Body of pancreas (tissue), 4 donors: ENCODE data around the gene CRYBB2.

Experiments used
- POLR2A ChIP-seq, 3 donors: fragments of 450-650 bp; IDR thresholded peaks; one replicate each; pipeline ENCODE4 v1.6.1; 2016; ENCODE audit warnings: antibody characterized with exemption in 3 of 3, mild to moderate bottlenecking in 2 of 3
- TF ChIP-seq, protein P1 (sequence below), 7 experiments: fragments of 450-650 bp in 4 of 7; fragments of 200-600 bp in 3 of 7; sonication (generic) in 3 of 7; IDR thresholded peaks; one replicate each; pipeline ENCODE4 v1.5.1; 2016 to 2019; ENCODE audit warnings: antibody characterized with exemption in 7 of 7

GRCh38 chr22:25193130-25193529 is 26.3 kb upstream of the CRYBB2 start:
- TF ChIP-seq, protein P1, sequence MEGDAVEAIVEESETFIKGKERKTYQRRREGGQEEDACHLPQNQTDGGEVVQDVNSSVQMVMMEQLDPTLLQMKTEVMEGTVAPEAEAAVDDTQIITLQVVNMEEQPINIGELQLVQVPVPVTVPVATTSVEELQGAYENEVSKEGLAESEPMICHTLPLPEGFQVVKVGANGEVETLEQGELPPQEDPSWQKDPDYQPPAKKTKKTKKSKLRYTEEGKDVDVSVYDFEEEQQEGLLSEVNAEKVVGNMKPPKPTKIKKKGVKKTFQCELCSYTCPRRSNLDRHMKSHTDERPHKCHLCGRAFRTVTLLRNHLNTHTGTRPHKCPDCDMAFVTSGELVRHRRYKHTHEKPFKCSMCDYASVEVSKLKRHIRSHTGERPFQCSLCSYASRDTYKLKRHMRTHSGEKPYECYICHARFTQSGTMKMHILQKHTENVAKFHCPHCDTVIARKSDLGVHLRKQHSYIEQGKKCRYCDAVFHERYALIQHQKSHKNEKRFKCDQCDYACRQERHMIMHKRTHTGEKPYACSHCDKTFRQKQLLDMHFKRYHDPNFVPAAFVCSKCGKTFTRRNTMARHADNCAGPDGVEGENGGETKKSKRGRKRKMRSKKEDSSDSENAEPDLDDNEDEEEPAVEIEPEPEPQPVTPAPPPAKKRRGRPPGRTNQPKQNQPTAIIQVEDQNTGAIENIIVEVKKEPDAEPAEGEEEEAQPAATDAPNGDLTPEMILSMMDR (IDR thresholded peaks at IDR 0.05): no peak
- TF ChIP-seq POLR2A (IDR thresholded peaks at IDR 0.05): no peak
